HFF-Myc (cell line): ENCODE data around the gene STMN3.

ENCODE experiments used
- DNase-seq: peaks from one replicate; pipeline ENCODE4 v3.0.0-alpha.2; 2011; ENCODE audit warnings: low read depth; ENCODE audit errors: extremely low read depth
- H3K4me3 ChIP-seq: replicated peaks from 2 replicates; pipeline ENCODE4 v1.5.1; 2011; ENCODE audit warnings: low read depth, mild to moderate bottlenecking, control low read depth, low read length
- TF ChIP-seq, protein P1 (sequence below): IDR thresholded peaks from 2 replicates; pipeline ENCODE4 v1.5.1; 2012; ENCODE audit warnings: mild to moderate bottlenecking, low read depth, low read length, control low read depth; ENCODE audit errors: missing control alignments

The STMN3 gene

DNA sequence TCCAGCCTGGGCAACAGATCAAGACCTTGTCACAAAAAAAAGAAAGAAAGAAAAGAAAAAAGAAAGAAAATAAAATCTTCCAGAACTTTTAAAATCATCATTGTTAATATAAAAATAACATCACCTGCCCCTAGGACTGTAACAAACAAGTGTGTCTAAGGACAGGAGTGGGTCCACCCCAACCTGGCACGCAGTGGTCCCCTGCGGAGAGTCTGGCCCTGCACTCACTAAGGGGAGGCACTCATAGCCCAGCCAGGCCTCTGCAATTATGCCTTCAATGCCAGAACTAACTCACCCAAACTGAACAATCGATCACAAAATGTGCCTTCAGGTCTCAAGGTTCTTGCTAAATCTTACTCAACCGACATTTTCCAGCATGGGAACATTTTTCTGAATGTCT is 31.1 kb downstream of the STMN3 start:
- DNase-seq = no peak
- TF ChIP-seq, protein P1, sequence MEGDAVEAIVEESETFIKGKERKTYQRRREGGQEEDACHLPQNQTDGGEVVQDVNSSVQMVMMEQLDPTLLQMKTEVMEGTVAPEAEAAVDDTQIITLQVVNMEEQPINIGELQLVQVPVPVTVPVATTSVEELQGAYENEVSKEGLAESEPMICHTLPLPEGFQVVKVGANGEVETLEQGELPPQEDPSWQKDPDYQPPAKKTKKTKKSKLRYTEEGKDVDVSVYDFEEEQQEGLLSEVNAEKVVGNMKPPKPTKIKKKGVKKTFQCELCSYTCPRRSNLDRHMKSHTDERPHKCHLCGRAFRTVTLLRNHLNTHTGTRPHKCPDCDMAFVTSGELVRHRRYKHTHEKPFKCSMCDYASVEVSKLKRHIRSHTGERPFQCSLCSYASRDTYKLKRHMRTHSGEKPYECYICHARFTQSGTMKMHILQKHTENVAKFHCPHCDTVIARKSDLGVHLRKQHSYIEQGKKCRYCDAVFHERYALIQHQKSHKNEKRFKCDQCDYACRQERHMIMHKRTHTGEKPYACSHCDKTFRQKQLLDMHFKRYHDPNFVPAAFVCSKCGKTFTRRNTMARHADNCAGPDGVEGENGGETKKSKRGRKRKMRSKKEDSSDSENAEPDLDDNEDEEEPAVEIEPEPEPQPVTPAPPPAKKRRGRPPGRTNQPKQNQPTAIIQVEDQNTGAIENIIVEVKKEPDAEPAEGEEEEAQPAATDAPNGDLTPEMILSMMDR = no peak

DNA sequence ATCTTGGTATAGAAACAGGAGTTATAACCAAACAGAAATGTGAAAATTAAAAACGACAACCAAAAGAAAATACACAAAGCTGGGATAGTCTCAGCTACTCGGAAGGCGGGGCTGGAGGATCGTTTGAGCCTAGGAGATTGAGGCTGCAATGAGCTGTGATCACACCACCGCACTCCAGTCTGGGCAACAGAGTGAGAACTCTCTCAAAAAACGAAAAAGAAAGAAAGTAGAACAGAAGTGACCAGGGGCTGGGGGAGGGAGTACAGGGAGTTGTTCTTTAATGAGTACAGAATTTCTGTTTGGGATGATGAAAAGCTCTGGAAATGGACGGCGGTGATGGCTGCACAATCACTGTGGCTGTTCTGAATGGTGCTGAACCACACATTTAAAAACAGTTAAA is 32.2 kb downstream of the STMN3 start:
- DNase-seq = no peak
- no peak overlapping the region for H3K4me3 ChIP-seq
- TF ChIP-seq, protein P1 = no peak

More for the DNA sequence above, 31.1 kb downstream of the STMN3 start:
- no peak overlapping the region for H3K4me3 ChIP-seq

DNA sequence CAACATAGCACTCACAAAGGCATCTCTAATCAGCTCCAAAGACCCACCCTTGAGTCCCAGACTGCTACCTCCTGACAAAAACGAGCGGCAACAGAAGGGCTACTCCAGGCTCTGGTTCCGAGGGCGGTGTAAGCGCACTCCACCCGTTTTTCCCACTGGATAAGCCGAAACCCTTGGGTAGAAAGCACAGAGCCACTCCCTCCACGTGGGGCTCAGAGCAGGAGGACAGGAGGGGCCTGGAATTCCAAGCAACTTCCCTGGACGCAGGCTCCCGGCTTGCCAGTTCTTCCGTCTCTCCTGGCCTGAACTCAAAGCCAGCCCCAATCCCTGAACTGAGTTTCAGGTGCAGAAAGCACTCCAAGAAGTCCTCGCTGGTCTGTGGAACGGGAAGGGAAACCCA is 33.7 kb downstream of the STMN3 start:
- DNase-seq = no peak
- TF ChIP-seq, protein P1 = no peak
- no peak overlapping the region for H3K4me3 ChIP-seq

DNA sequence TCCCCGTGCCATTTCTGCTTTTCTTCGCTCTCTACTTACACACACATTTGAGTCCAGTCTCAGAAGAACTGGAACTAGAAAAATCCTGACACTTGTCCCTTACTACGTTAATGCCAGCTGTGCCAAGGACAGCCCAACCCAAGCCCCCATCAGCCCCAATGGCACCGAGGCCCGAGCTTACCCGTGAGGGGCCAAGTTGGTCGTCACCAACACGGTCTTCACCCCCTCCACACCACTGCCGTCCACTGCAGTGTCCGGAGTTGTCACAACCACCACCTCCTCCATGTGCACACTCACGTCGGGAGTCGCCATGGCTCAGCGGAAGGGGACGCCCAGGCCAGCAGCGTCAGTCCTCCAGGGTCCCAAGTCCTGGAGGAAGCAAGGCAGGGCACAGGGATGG is 34.1 kb downstream of the STMN3 start:
- TF ChIP-seq, protein P1 = no peak
- no peak for DNase-seq
- H3K4me3 ChIP-seq = no peak overlapping the region

DNA sequence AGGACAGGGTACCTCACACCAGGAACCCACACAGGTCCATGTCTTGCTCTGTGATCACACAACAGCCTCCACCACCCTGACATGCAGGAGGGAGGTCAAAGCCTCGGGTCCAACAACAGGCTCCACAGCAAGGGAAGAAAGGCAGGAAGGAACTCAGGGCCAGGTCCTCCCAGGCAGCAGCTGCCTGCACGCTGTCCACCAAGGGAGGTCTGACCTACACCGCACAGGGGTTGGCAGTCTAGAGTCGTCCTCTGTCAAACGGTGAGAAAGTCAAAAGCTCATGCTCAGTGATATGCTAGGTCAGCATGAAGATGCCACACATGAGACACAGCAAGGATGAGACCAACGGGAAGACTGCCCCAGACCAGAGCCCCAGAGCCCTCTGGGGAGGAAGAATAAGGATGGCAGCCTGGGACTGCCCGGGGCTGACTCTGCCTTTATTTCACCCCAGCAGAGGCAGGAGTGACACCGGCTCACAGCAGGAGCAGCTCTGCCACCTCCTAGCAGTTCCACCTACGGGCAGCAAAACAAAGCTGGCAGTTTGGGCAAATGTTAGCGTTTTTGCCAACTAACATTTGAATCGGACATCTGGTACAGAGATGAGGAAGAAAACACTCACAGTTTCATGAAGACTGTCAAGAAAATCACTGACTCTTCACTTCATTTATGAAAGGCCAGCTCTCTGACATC is 34.8 kb downstream of the STMN3 start:
- DNase-seq = no peak
- H3K4me3 ChIP-seq = no peak overlapping the region
- TF ChIP-seq, protein P1 = no peak

DNA sequence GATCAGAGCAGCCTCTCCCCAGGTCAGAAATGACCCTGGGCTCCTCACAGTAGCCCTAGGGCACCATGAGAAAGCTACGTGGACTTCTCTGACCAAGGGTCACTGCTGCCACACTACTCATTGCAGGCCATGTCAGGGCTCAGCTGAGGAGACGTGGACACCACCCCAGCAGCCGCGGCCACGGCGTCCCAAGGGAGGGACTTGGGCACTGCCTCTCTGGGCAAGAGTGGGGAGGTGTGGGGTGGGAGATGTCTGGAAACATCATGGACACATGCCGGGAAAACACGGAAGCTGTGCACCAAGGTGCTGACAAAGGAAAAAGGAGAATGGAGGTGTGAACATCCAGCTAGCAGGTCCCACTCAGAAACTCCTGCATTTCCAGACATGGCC is 35.4 kb downstream of the STMN3 start:
- TF ChIP-seq, protein P1 = no peak
- no peak for DNase-seq
- no peak overlapping the region for H3K4me3 ChIP-seq
